GM23338 (cell line): ENCODE data around the gene EFCAB13. TPM values are rescaled to one million over a fixed set of nuclear protein-coding genes. Genes with fewer than 3 reads are reported as not detected.

Source experiments
- ATAC-seq: fragments of 200-7000 bp; cut with Tn5 transposase; 3 replicates; pipeline ENCODE4 v1.9.1; 2020
- DNase-seq: peaks from one replicate; pipeline ENCODE4 v3.0.0-alpha.2; 2015; ENCODE audit warnings: low spot score
- H2AFZ ChIP-seq: fragments of 200-600 bp; sonication (generic); 2 replicates; pipeline ENCODE4 v1.8.0; 2016; ENCODE audit warnings: antibody characterized with exemption, mild to moderate bottlenecking, moderate library complexity
- H3F3A ChIP-seq: fragments of 200-600 bp; sonication (generic); replicated peaks from 2 replicates; pipeline ENCODE4 v1.8.0; 2017; ENCODE audit warnings: antibody characterized with exemption, mixed run types, low read depth
- H3K27ac ChIP-seq: fragments of 200-600 bp; sonication (generic); 2 replicates; pipeline ENCODE4 v1.6.1; 2016; ENCODE audit warnings: low read depth
- H3K27me3 ChIP-seq: fragments of 200-600 bp; sonication (generic); 2 replicates; pipeline ENCODE4 v1.8.0; 2016; ENCODE audit warnings: mild to moderate bottlenecking, mixed run types, moderate library complexity; ENCODE audit not compliant: insufficient read depth
- H3K36me3 ChIP-seq: fragments of 200-600 bp; sonication (generic); 2 replicates; pipeline ENCODE4 v1.8.0; 2016; ENCODE audit warnings: mild to moderate bottlenecking; ENCODE audit not compliant: insufficient read depth
- H3K4me1 ChIP-seq: fragments of 200-600 bp; sonication (generic); 2 replicates; pipeline ENCODE4 v1.8.0; 2016; ENCODE audit warnings: mild to moderate bottlenecking, moderate library complexity; ENCODE audit not compliant: insufficient read depth
- H3K4me2 ChIP-seq: fragments of 200-600 bp; sonication (generic); 2 replicates; pipeline ENCODE4 v1.7.1; 2017; ENCODE audit warnings: mixed run types
- H3K4me3 ChIP-seq: fragments of 200-600 bp; sonication (generic); 2 replicates; pipeline ENCODE4 v1.6.1; 2016; ENCODE audit warnings: mixed run types
- H3K79me2 ChIP-seq: fragments of 200-600 bp; sonication (generic); replicated peaks from 2 replicates; pipeline ENCODE4 v1.8.0; 2017; ENCODE audit warnings: mild to moderate bottlenecking; ENCODE audit not compliant: insufficient read depth
- H3K9me2 ChIP-seq: fragments of 200-600 bp; sonication (generic); 2 replicates; pipeline ENCODE4 v1.8.0; 2017; ENCODE audit not compliant: insufficient read depth
- H4K20me1 ChIP-seq: fragments of 200-600 bp; sonication (generic); replicated peaks from 2 replicates; pipeline ENCODE4 v1.8.0; 2017; ENCODE audit warnings: mild to moderate bottlenecking; ENCODE audit not compliant: insufficient read depth
- H3K27ac Mint-ChIP-seq: 2 replicates; pipeline ENCODE4 v1.8.0; 2020; ENCODE audit warnings: inconsistent platforms, mild to moderate bottlenecking, moderate library complexity, mixed read lengths
- H3K27me3 Mint-ChIP-seq: 3 replicates; pipeline ENCODE4 v1.8.0; 2022; ENCODE audit warnings: low read depth, mild to moderate bottlenecking, moderate library complexity, mixed read lengths, inconsistent platforms; ENCODE audit not compliant: insufficient read depth, poor library complexity
- H3K36me3 Mint-ChIP-seq: 3 replicates; pipeline ENCODE4 v1.8.0; 2021; ENCODE audit warnings: low read depth, mild to moderate bottlenecking, inconsistent platforms, moderate library complexity, mixed read lengths
- H3K4me1 Mint-ChIP-seq: 3 replicates; pipeline ENCODE4 v1.8.0; 2020; ENCODE audit warnings: mild to moderate bottlenecking, inconsistent platforms, mixed read lengths
- H3K4me3 Mint-ChIP-seq: 3 replicates; pipeline ENCODE4 v1.8.0; 2021; ENCODE audit warnings: moderate library complexity, mild to moderate bottlenecking, inconsistent platforms, mixed read lengths
- H3K9me3 Mint-ChIP-seq: 3 replicates; pipeline ENCODE4 v1.8.0; 2020; ENCODE audit warnings: moderate library complexity, mild to moderate bottlenecking, inconsistent platforms, mixed read lengths
- EZH2phosphoT487 ChIP-seq: fragments of 200-600 bp; sonication (generic); IDR thresholded peaks from one replicate; pipeline ENCODE4 v1.8.1; 2018; ENCODE audit warnings: antibody characterized with exemption; ENCODE audit not compliant: unreplicated experiment
- JUNB ChIP-seq: IDR thresholded peaks from one replicate; pipeline ENCODE4 v1.6.1; 2016; ENCODE audit warnings: antibody characterized with exemption; ENCODE audit not compliant: unreplicated experiment
- POLR2AphosphoS5 ChIP-seq: IDR thresholded peaks from 2 replicates; pipeline ENCODE4 v1.6.1; 2016; ENCODE audit warnings: antibody characterized with exemption, low read depth
- ZNF114 ChIP-seq: fragments of 250-450 bp; sonication (Bioruptor Pico); IDR thresholded peaks from 2 replicates; pipeline ENCODE4 v1.5.0; 2020; ENCODE audit warnings: mild to moderate bottlenecking, moderate library complexity
- polyA plus RNA-seq: library from polyadenylated mRNA; unstranded; fragments of >200 nt; fragmentation: Nextera tagmentation; extraction: Ambion mirVana; gene quantifications from 2 replicates; pipeline ENCODE4 v1.2.1, GENCODE V29; 2016
- total RNA-seq: library from RNA; depleted of rRNA; stranded (reverse); fragments of >200 nt; shearing (Covaris generic); gene quantifications from 2 replicates; pipeline ENCODE4 v1.2.3, GENCODE V29; 2014
- TF ChIP-seq, protein P1 (sequence below): IDR thresholded peaks from 2 replicates; pipeline ENCODE4 v1.6.1; 2016; ENCODE audit warnings: antibody characterized with exemption
- TF ChIP-seq, protein P2 (sequence below): IDR thresholded peaks from one replicate; pipeline ENCODE4 v1.6.1; 2018; ENCODE audit warnings: antibody characterized with exemption; ENCODE audit not compliant: unreplicated experiment
- TF ChIP-seq, protein P3 (sequence below), 2 experiments: fragments of 200-600 bp in 1 of 2; sonication (generic) in 1 of 2; conservative IDR thresholded peaks; 2 replicates each; pipeline versions ENCODE4 v1.5.1 to v1.6.1; 2016 to 2017; ENCODE audit warnings: antibody characterized with exemption in 2 of 2, low read depth in 2 of 2, mild to moderate bottlenecking in 2 of 2, moderate library complexity in 1 of 2

The EFCAB13 gene
- total and polyA plus RNA-seq, 2 experiments from 2014 or later: 4.1 to 5.4 TPM

DNA sequence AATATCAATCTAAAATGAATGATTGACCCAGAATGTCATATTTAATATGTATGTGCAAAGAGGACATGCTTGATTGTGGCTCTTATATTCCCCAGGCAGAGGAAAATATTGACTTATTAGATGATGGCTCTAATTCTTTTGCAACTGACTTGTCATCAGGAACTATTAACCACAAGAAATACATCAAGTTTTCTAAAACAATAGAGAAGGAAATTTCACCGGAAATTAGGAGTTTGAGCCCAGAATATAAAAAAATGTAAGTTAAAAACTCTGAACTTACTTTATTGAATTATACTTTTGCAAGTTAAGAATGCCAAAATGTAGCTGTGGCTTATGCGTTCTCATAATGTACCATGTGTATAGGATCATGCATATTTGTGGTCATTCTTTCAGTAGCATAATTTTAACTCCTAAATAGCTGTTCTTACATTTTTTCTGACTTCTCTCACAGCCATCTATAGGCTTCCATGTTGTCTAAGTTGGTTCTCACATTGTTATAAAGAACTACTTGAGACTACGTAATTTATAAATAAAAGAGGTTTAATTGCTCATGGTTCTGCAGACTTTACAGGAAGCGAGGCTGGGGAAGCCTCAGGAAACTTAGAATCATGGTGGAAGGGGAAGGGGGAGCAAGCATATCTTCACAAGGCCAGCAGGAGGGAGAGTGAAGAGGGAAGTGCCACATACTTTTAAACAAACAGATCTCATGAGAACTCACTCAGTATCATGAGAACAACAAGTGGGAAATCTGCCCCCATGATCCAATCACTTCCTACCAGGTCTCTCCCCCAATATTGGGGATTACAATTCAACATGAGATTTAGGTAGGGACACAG is 11.6 kb downstream of the EFCAB13 start (continued):
- TF ChIP-seq, protein P1, sequence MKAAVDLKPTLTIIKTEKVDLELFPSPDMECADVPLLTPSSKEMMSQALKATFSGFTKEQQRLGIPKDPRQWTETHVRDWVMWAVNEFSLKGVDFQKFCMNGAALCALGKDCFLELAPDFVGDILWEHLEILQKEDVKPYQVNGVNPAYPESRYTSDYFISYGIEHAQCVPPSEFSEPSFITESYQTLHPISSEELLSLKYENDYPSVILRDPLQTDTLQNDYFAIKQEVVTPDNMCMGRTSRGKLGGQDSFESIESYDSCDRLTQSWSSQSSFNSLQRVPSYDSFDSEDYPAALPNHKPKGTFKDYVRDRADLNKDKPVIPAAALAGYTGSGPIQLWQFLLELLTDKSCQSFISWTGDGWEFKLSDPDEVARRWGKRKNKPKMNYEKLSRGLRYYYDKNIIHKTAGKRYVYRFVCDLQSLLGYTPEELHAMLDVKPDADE: no peak
- TF ChIP-seq, protein P2, sequence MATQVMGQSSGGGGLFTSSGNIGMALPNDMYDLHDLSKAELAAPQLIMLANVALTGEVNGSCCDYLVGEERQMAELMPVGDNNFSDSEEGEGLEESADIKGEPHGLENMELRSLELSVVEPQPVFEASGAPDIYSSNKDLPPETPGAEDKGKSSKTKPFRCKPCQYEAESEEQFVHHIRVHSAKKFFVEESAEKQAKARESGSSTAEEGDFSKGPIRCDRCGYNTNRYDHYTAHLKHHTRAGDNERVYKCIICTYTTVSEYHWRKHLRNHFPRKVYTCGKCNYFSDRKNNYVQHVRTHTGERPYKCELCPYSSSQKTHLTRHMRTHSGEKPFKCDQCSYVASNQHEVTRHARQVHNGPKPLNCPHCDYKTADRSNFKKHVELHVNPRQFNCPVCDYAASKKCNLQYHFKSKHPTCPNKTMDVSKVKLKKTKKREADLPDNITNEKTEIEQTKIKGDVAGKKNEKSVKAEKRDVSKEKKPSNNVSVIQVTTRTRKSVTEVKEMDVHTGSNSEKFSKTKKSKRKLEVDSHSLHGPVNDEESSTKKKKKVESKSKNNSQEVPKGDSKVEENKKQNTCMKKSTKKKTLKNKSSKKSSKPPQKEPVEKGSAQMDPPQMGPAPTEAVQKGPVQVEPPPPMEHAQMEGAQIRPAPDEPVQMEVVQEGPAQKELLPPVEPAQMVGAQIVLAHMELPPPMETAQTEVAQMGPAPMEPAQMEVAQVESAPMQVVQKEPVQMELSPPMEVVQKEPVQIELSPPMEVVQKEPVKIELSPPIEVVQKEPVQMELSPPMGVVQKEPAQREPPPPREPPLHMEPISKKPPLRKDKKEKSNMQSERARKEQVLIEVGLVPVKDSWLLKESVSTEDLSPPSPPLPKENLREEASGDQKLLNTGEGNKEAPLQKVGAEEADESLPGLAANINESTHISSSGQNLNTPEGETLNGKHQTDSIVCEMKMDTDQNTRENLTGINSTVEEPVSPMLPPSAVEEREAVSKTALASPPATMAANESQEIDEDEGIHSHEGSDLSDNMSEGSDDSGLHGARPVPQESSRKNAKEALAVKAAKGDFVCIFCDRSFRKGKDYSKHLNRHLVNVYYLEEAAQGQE: no peak

DNA sequence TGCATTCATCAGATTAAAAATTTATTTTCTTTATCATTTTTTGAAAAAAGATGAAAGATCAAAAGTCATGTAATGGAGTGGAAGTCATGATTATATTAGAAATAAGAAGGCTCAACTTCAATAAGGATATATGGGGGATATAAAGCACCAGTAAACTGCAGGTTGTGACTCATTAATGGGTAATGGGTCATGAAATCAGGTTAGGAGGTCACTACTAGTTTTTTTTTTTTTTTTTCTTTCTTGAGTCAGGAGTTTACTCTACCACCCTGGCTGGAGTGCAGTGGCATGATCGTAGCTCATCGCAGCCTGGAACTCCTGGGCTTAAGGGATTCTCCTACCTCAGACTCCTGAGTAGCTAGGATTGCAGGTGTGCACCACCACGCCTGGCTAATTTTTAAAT is 14.3 kb downstream of the EFCAB13 start:
- Mint-ChIP-seq H3K4me3 (no peak overlapping the region), H3K36me3 (no peaks in the 10 kb centered on the region), H3K27me3 (peaks cover 2% of the 10 kb centered on the region), H3K4me1 (peaks cover 3% of the 10 kb centered on the region; the same call in 2 of the 3 replicates), H3K9me3 (no peaks in the 10 kb centered on the region), H3K27ac (no peak overlapping the region)
- no peaks in the 10 kb centered on the region for H3K27me3 ChIP-seq
- H3K9me2 ChIP-seq: no peaks in the 10 kb centered on the region
- no peak overlapping the region for H3K27ac ChIP-seq
- no peaks in the 10 kb centered on the region for H3F3A ChIP-seq
- DNase-seq (no peak), ATAC-seq (no peak)
- no peaks in the 10 kb centered on the region for H3K4me1 ChIP-seq
- H4K20me1 ChIP-seq: no peaks in the 10 kb centered on the region
- no peak overlapping the region for H2AFZ ChIP-seq
- no peaks in the 10 kb centered on the region for H3K36me3 ChIP-seq
- H3K4me3 ChIP-seq: no peak overlapping the region
- H3K79me2 ChIP-seq: no peaks in the 10 kb centered on the region
- H3K4me2 ChIP-seq: no peak overlapping the region
- no peak for TF ChIP-seq JUNB
- TF ChIP-seq POLR2AphosphoS5: no peak
- TF ChIP-seq, protein P2: no peak
- TF ChIP-seq, protein P3, sequence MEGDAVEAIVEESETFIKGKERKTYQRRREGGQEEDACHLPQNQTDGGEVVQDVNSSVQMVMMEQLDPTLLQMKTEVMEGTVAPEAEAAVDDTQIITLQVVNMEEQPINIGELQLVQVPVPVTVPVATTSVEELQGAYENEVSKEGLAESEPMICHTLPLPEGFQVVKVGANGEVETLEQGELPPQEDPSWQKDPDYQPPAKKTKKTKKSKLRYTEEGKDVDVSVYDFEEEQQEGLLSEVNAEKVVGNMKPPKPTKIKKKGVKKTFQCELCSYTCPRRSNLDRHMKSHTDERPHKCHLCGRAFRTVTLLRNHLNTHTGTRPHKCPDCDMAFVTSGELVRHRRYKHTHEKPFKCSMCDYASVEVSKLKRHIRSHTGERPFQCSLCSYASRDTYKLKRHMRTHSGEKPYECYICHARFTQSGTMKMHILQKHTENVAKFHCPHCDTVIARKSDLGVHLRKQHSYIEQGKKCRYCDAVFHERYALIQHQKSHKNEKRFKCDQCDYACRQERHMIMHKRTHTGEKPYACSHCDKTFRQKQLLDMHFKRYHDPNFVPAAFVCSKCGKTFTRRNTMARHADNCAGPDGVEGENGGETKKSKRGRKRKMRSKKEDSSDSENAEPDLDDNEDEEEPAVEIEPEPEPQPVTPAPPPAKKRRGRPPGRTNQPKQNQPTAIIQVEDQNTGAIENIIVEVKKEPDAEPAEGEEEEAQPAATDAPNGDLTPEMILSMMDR (conservative IDR thresholded peaks at IDR 0.05; ENCODE audit: low read depth in 2 of 2): no peak
- no peak for TF ChIP-seq EZH2phosphoT487
- no peak for TF ChIP-seq ZNF114
